Measurements from ENCODE around the gene DCDC2. TPM values are rescaled to one million over a fixed set of nuclear protein-coding genes. Genes with fewer than 3 reads are reported as not detected.

Gene DCDC2
- total and polyA plus RNA-seq, 8 donors: 13.1 to 40.4 (median 21.1) TPM

- Histone ChIP-seq H3K4me3 (no peak overlapping the region), H3K4me1 (peaks cover 0 to 5% (median 0%) of the 10 kb centered on the region in 3 donors), H3K27ac (no peak overlapping the region), H3K27me3 (no peaks in the 10 kb centered on the region), H3K36me3 (no peaks in the 10 kb centered on the region), H3K9me3 (no peaks in the 10 kb centered on the region)
- no peak for DNase-seq
- WGBS, 2 donors: 87 to 91% methylated on average over 4 of the region's 4 CpGs
- TF ChIP-seq CTCF (IDR thresholded peaks at IDR 0.05): no peak
- ATAC-seq: no peak
- no peak for FAIRE-seq
- intact Hi-C loops (cut with DNase I): no loop called here
Measured at GRCh38 chr6:24257282-24257681, 100.6 kb downstream of the DCDC2 start.

GRCh38 chr6:24255676-24256075 lies 102.2 kb downstream of the DCDC2 start:
- FAIRE-seq: no peak
- H3K27me3 ChIP-seq: no peaks in the 10 kb centered on the region
- WGBS, 2 donors: 72 to 76% methylated on average over 1 of the region's 1 CpG
- intact Hi-C loops (cut with DNase I): no loop called here
- ATAC-seq: no peak
- H3K27ac ChIP-seq: no peak overlapping the region
- DNase-seq: no peak
- no peaks in the 10 kb centered on the region for H3K36me3 ChIP-seq
- H3K4me3 ChIP-seq: no peak overlapping the region
- H3K4me1 ChIP-seq: peaks cover 0 to 5% (median 0%) of the 10 kb centered on the region in 3 donors
- no peaks in the 10 kb centered on the region for H3K9me3 ChIP-seq
- TF ChIP-seq CTCF (IDR thresholded peaks at IDR 0.05): no peak

- no peaks in the 10 kb centered on the region for H3K36me3 ChIP-seq
- H3K27ac ChIP-seq: no peak overlapping the region
- intact Hi-C loops (cut with DNase I): no loop called here
- no peaks in the 10 kb centered on the region for H3K9me3 ChIP-seq
- no peak overlapping the region for H3K4me3 ChIP-seq
- no peaks in the 10 kb centered on the region for H3K27me3 ChIP-seq
- DNase-seq: no peak
- no peak for TF ChIP-seq CTCF (IDR thresholded peaks at IDR 0.05)
- H3K4me1 ChIP-seq: peaks cover 0 to 5% (median 0%) of the 10 kb centered on the region in 3 donors
- FAIRE-seq: no peak
- ATAC-seq: no peak
Measured at GRCh38 chr6:24253360-24253759, 104.5 kb downstream of the DCDC2 start.

- Histone ChIP-seq H3K4me3 (no peak overlapping the region), H3K27ac (no peak overlapping the region), H3K27me3 (no peaks in the 10 kb centered on the region), H3K36me3 (no peaks in the 10 kb centered on the region), H3K9me3 (no peaks in the 10 kb centered on the region), H3K4me1 (peaks cover 0 to 5% (median 0%) of the 10 kb centered on the region in 3 donors)
- intact Hi-C loops (cut with DNase I): no loop called here
- ATAC-seq (no peak), FAIRE-seq (no peak), DNase-seq (no peak)
- no peak for TF ChIP-seq CTCF (IDR thresholded peaks at IDR 0.05)
- WGBS, 2 donors: 78 to 83% methylated on average over 1 of the region's 1 CpG
Measured at GRCh38 chr6:24252280-24252679, 105.6 kb downstream of the DCDC2 start.

- H3K4me3 ChIP-seq: no peak overlapping the region
- intact Hi-C loops (cut with DNase I): no loop called here
- ATAC-seq: no peak
- no peaks in the 10 kb centered on the region for H3K9me3 ChIP-seq
- H3K27ac ChIP-seq: no peak overlapping the region
- 65 to 73% methylated on average over 2 of the region's 2 CpGs for WGBS, 2 donors
- no peaks in the 10 kb centered on the region for H3K36me3 ChIP-seq
- FAIRE-seq: no peak
- no peak for DNase-seq
- no peak for TF ChIP-seq CTCF (IDR thresholded peaks at IDR 0.05)
- H3K4me1 ChIP-seq: peaks cover 0 to 5% (median 0%) of the 10 kb centered on the region in 3 donors
- no peaks in the 10 kb centered on the region for H3K27me3 ChIP-seq
Measured at GRCh38 chr6:24251339-24251738, 106.5 kb downstream of the DCDC2 start.

Data from pancreas (tissue), 10 donors.